GM23248 (cell line): ENCODE measurements around the gene TBCCD1. TPM values are rescaled to one million over a fixed set of nuclear protein-coding genes. Genes with fewer than 3 reads are reported as not detected.
A peak's percentile ranks its signal among the peaks of the same experiment; 100 is the strongest.

ENCODE experiments used
- DNase-seq: peaks from one replicate; pipeline ENCODE4 v3.0.0-alpha.2; 2015
- H2AFZ ChIP-seq: fragments of 200-600 bp; sonication (generic); 2 replicates; pipeline ENCODE4 v1.6.1; 2016; ENCODE audit warnings: antibody characterized with exemption
- H3F3A ChIP-seq: fragments of 200-600 bp; sonication (generic); 2 replicates; pipeline ENCODE4 v1.6.1; 2016; ENCODE audit warnings: mild to moderate bottlenecking, antibody characterized with exemption, mixed run types; ENCODE audit not compliant: insufficient read depth
- H3K27ac ChIP-seq: fragments of 200-600 bp; sonication (generic); 2 replicates; pipeline ENCODE4 v1.5.1; 2016; ENCODE audit warnings: mild to moderate bottlenecking
- H3K27me3 ChIP-seq: fragments of 200-600 bp; sonication (generic); replicated peaks from 2 replicates; pipeline ENCODE4 v1.6.1; 2016; ENCODE audit warnings: mild to moderate bottlenecking; ENCODE audit not compliant: insufficient read depth
- H3K36me3 ChIP-seq: fragments of 200-600 bp; sonication (generic); 2 replicates; pipeline ENCODE4 v1.6.1; 2016; ENCODE audit warnings: low read depth, mild to moderate bottlenecking
- H3K4me1 ChIP-seq: fragments of 200-600 bp; sonication (generic); 2 replicates; pipeline ENCODE4 v1.6.1; 2016; ENCODE audit warnings: mild to moderate bottlenecking; ENCODE audit not compliant: insufficient read depth
- H3K4me2 ChIP-seq: fragments of 200-600 bp; sonication (generic); one replicate; pipeline ENCODE4 v1.6.1; 2016; ENCODE audit warnings: mild to moderate bottlenecking; ENCODE audit not compliant: unreplicated experiment
- H3K4me3 ChIP-seq: fragments of 200-600 bp; sonication (generic); 2 replicates; pipeline ENCODE4 v1.5.1; 2016; ENCODE audit warnings: mild to moderate bottlenecking
- H3K79me2 ChIP-seq: fragments of 200-600 bp; sonication (generic); 2 replicates; pipeline ENCODE4 v1.6.1; 2016; ENCODE audit warnings: mild to moderate bottlenecking; ENCODE audit not compliant: insufficient read depth
- H3K9ac ChIP-seq: fragments of 200-600 bp; sonication (generic); 2 replicates; pipeline ENCODE4 v1.6.1; 2016; ENCODE audit warnings: mild to moderate bottlenecking
- H3K9me2 ChIP-seq: fragments of 200-600 bp; sonication (generic); 2 replicates; pipeline ENCODE4 v1.6.1; 2016; ENCODE audit warnings: mixed run types, mild to moderate bottlenecking, moderate library complexity; ENCODE audit not compliant: insufficient read depth
- H3K9me3 ChIP-seq: fragments of 200-600 bp; sonication (generic); one replicate; pipeline ENCODE4 v1.6.1; 2017; ENCODE audit warnings: low read depth
- H4K20me1 ChIP-seq: fragments of 200-600 bp; sonication (generic); 2 replicates; pipeline ENCODE4 v1.6.0; 2016; ENCODE audit not compliant: insufficient read depth
- EZH2 ChIP-seq: fragments of 200-600 bp; sonication (generic); IDR thresholded peaks from 2 replicates; pipeline ENCODE4 v1.6.1; 2018; ENCODE audit warnings: antibody characterized with exemption, mild to moderate bottlenecking; ENCODE audit not compliant: insufficient read depth, poor library complexity, severe bottlenecking
- EZH2phosphoT487 ChIP-seq: fragments of 200-600 bp; sonication (generic); IDR thresholded peaks from 2 replicates; pipeline ENCODE4 v1.6.1; 2018; ENCODE audit warnings: antibody characterized with exemption, moderate library complexity, mild to moderate bottlenecking, low read depth; ENCODE audit not compliant: insufficient read depth
- WGBS, 2 experiments: methylation state at CpG; one replicate each; pipeline ENCODE4 v1.1.6; 2015 to 2017; ENCODE audit warnings: low lambda C conversion rate in 2 of 2, low coverage in 1 of 2; ENCODE audit errors: missing lambda C conversion rate in 2 of 2; 5-methylcytosine and 5-hydroxymethylcytosine counted together
- in situ Hi-C: fragments of 300-500 bp; cut with MboI; formaldehyde crosslinking; loops from 2 replicates; pipeline ENCODE4 v1.15.0; 2020
- polyA plus RNA-seq: library from polyadenylated mRNA; unstranded; fragments of >200 nt; fragmentation: Nextera tagmentation; extraction: Ambion mirVana; gene quantifications from 2 replicates; pipeline ENCODE4 v1.2.1, GENCODE V29; 2016
- total RNA-seq: library from RNA; depleted of rRNA; stranded (reverse); fragments of >200 nt; shearing (Covaris generic); gene quantifications from 2 replicates; pipeline ENCODE4 v1.2.3, GENCODE V29; 2014; rRNA removed

TBCCD1 gene, protein sequence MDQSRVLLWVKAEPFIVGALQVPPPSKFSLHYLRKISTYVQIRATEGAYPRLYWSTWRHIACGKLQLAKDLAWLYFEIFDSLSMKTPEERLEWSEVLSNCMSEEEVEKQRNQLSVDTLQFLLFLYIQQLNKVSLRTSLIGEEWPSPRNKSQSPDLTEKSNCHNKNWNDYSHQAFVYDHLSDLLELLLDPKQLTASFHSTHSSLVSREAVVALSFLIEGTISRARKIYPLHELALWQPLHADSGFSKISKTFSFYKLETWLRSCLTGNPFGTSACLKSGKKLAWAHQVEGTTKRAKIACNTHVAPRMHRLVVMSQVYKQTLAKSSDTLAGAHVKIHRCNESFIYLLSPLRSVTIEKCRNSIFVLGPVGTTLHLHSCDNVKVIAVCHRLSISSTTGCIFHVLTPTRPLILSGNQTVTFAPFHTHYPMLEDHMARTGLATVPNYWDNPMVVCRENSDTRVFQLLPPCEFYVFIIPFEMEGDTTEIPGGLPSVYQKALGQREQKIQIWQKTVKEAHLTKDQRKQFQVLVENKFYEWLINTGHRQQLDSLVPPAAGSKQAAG
- total RNA-seq (14.6 and 17.7 TPM in 2 replicates), polyA plus RNA-seq (15.6 and 16.3 TPM in 2 replicates)

DNA sequence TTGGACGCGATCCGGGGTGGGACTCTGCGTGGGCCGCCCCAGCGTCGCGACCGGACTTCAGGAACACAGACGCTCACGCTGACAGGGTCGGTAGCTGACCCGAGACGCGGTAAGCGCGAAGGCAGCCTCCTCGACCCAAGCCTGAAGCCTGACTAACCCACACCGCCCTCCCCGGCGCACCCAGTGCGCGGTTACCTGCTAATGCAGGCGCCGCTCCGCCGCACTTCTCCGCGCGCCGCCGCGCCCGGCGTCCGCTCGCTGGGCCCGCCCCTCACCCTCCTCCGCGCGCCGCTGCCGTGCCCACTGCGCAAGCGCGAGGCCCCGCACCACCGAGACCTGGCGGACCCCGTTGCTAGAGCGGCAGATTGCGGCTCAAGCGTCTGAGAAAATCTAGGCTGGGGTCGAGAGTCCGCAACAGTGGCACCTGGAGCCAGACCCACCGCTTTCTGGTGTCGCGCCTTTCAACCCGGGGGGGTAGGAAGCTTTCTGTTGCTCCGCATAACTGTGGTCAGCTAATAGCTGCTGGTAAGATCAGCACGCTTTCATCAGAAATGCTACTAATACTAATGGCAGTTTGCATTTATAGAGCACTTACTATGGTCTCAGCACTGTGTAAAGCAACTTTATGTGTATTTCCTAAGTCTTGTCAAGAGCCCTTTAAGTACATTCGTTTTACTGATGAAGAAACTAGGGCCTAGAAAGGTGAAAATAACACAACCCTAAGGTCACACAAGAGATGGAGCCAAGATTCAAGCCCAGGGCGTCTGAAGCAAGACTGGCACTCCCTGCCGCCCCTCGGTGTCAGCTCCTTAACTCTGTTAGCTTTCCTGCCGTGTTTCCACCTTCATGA is at the start of gene TBCCD1:
Gene TBCCD1, minus strand, starts transcription at position 268 of the 850 bp plus-strand sequence. CDS start 3,010 bp downstream, outside the sequence.
- TF ChIP-seq EZH2: no peak
- no peak for TF ChIP-seq EZH2phosphoT487
- no peaks in the 10 kb centered on the region for H3K9me2 ChIP-seq
- H3K4me1 ChIP-seq: peaks cover 15% of the 10 kb centered on the region
- no peaks in the 10 kb centered on the region for H3F3A ChIP-seq
- H3K9me3 ChIP-seq: no peaks in the 10 kb centered on the region
- peak within 1 kb of the TSS; percentile 95 for H2AFZ ChIP-seq
- H3K4me3 ChIP-seq: peak within 1 kb of the TSS; percentile 79
- peak within 1 kb of the TSS; percentile 82 for H3K4me2 ChIP-seq
- H3K27me3 ChIP-seq: no peaks in the 10 kb centered on the region
- WGBS, 2 experiments: 2% methylated on average over 62 to 63 of the region's 66 CpGs
- H3K9ac ChIP-seq: peak within 1 kb of the TSS; percentile 85
- H4K20me1 ChIP-seq: no peaks in the 10 kb centered on the region
- no peaks in the 10 kb centered on the region for H3K36me3 ChIP-seq
- in situ Hi-C loops: no loop called here
- H3K27ac ChIP-seq: peak within 1 kb of the TSS; percentile 38
- H3K79me2 ChIP-seq: peaks cover 59% of the 10 kb centered on the region
- DNase-seq: peak; percentile 86

DNA sequence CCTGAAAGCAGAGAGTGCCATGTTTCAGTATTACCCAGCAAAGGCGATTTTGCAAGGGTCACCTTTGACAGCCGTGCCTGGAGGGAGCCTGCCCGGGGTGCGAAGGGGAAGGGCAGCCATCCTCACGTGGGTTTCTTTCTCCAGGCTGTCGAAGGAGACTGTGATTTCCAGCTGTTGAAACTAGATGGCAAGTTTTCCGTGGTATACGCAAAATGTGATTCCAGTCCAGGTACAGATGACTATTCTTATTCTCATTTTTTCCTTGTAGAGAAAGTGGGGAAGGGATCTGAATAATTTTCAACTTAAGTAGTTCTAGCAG is 49.1 kb upstream of the TBCCD1 start:
- no peak overlapping the region for H2AFZ ChIP-seq
- H3K36me3 ChIP-seq: no peaks in the 10 kb centered on the region
- peaks cover 14% of the 10 kb centered on the region; the same call in 1 of the 2 replicates for H3K4me1 ChIP-seq
- peaks cover 7% of the 10 kb centered on the region for H3F3A ChIP-seq
- H3K27me3 ChIP-seq: peaks cover 21% of the 10 kb centered on the region
- H3K27ac ChIP-seq: no peak overlapping the region
- 70 to 76% methylated on average over 8 of the region's 8 CpGs for WGBS, 2 experiments
- H3K9me2 ChIP-seq: no peaks in the 10 kb centered on the region
- in situ Hi-C loops: loop anchor here (10.0 to 25.0 kb wide), 2 partner anchors 199 to 1096 kb away; partner anchors contain the start of gene RTP2
- TF ChIP-seq EZH2phosphoT487: no peak
- DNase-seq: no peak
- H4K20me1 ChIP-seq: no peaks in the 10 kb centered on the region
- no peak overlapping the region for H3K4me2 ChIP-seq
- no peak overlapping the region for H3K9ac ChIP-seq
- no peaks in the 10 kb centered on the region for H3K9me3 ChIP-seq
- H3K79me2 ChIP-seq: no peaks in the 10 kb centered on the region
- no peak overlapping the region for H3K4me3 ChIP-seq

GRCh38 chr3:186614597-186615483 is 47.7 kb upstream of the TBCCD1 start:
- no peaks in the 10 kb centered on the region for H3K9me2 ChIP-seq
- H3K4me3 ChIP-seq: no peak overlapping the region
- no peak overlapping the region for H3K9ac ChIP-seq
- no peak overlapping the region for H3K4me2 ChIP-seq
- no peaks in the 10 kb centered on the region for H3K79me2 ChIP-seq
- H3K9me3 ChIP-seq: no peaks in the 10 kb centered on the region
- WGBS, 2 experiments: 18 to 21% methylated on average over 16 of the region's 16 CpGs
- in situ Hi-C loops: loop anchor here (10.0 to 25.0 kb wide), 2 partner anchors 200 to 1097 kb away; partner anchors contain the start of gene RTP2
- peaks cover 14% of the 10 kb centered on the region; the same call in 1 of the 2 replicates for H3K4me1 ChIP-seq
- no peaks in the 10 kb centered on the region for H4K20me1 ChIP-seq
- DNase-seq: peak; percentile 64
- H2AFZ ChIP-seq: no peak overlapping the region
- no peak overlapping the region for H3K27ac ChIP-seq
- peaks cover 7% of the 10 kb centered on the region for H3F3A ChIP-seq
- no peaks in the 10 kb centered on the region for H3K36me3 ChIP-seq
- peaks cover 21% of the 10 kb centered on the region for H3K27me3 ChIP-seq
- TF ChIP-seq EZH2phosphoT487: no peak
- no peak for TF ChIP-seq EZH2
